Heart left ventricle (tissue), 16 donors: ENCODE data around the gene AOC1. TPM values are rescaled to one million over a fixed set of nuclear protein-coding genes. Genes with fewer than 3 reads are reported as not detected.
A peak's percentile ranks its signal among the peaks of the same experiment; 100 is the strongest.

ENCODE experiments used
- ATAC-seq, 4 donors: fragments of 200-7000 bp; cut with Tn5 transposase; one replicate each; pipeline ENCODE4 v1.9.1; 2020 to 2022; ENCODE audit warnings: moderate library complexity in 4 of 4, mild to moderate bottlenecking in 3 of 4, moderate number of reproducible peaks in 1 of 4
- DNase-seq, 5 donors: peaks; one replicate each; pipeline ENCODE4 v3.0.0-alpha.2; 2020
- H3K27ac ChIP-seq, 12 donors: fragments of 200-600 bp; sonication (generic) in 4 of 12; one replicate each; pipeline versions ENCODE4 v1.5.0 to v1.8.0; 2016 to 2022; ENCODE audit warnings: mild to moderate bottlenecking in 2 of 12
- H3K27me3 ChIP-seq, 9 donors: fragments of 200-600 bp; sonication (generic) in 2 of 9; one replicate each; pipeline versions ENCODE4 v1.5.1 to v1.8.0; 2016 to 2022; ENCODE audit warnings: mild to moderate bottlenecking in 3 of 9
- H3K36me3 ChIP-seq, 9 donors: fragments of 200-600 bp; sonication (generic) in 2 of 9; one replicate each; pipeline versions ENCODE4 v1.5.0 to v1.8.0; 2018 to 2022; ENCODE audit warnings: mild to moderate bottlenecking in 2 of 9
- H3K4me1 ChIP-seq, 12 donors: fragments of 200-600 bp; sonication (generic) in 4 of 12; one replicate each; pipeline versions ENCODE4 v1.5.0 to v1.8.0; 2016 to 2022; ENCODE audit warnings: mild to moderate bottlenecking in 3 of 12
- H3K4me3 ChIP-seq, 12 donors: fragments of 200-600 bp; sonication (generic) in 4 of 12; one replicate each; pipeline versions ENCODE4 v1.5.0 to v1.8.0; 2017 to 2022; ENCODE audit warnings: mild to moderate bottlenecking in 9 of 12, moderate library complexity in 4 of 12
- H3K9me3 ChIP-seq, 12 donors: fragments of 200-600 bp; sonication (generic) in 4 of 12; one replicate each; pipeline versions ENCODE4 v1.5.0 to v1.8.0; 2016 to 2022; ENCODE audit warnings: mild to moderate bottlenecking in 1 of 12
- POLR2A ChIP-seq, 2 donors: fragments of 450-650 bp; IDR thresholded peaks; one replicate each; pipeline ENCODE4 v1.6.1; 2017; ENCODE audit warnings: antibody characterized with exemption in 2 of 2, mild to moderate bottlenecking in 2 of 2, moderate library complexity in 2 of 2
- WGBS, 4 donors: extraction: QIAGEN DNeasy Blood & Tissue Kit in 2 of 4; methylation state at CpG; one replicate each; pipeline versions ENCODE4 v1.1.5 to v1.1.7; 2013 to 2018; 5-methylcytosine and 5-hydroxymethylcytosine counted together
- intact Hi-C, 10 donors: fragments of 100-400 bp; cut with DNase I; formaldehyde crosslinking; loops; one replicate each; pipeline versions ENCODE4 v1.11.1 to v1.14.2; 2022
- polyA plus RNA-seq, 2 donors: library from polyadenylated mRNA; stranded (reverse); fragments of 200-250 nt; gene quantifications; one replicate each; pipeline ENCODE4 v1.2.3, GENCODE V29; 2013
- total RNA-seq, 9 donors: library from RNA; depleted of rRNA in 2 of 9; stranded (reverse); fragments of >200 nt in 2 of 9; fragmentation: NEBNext Ultra II Directional in 3 of 9; extraction: Animal tissue kit (Norgen Biotek cat#: 25700) in 3 of 9; gene quantifications; one replicate each; pipeline versions ENCODE4 v1.1.0 to v1.2.4, GENCODE V29; 2016 to 2023
- TF ChIP-seq, protein P1 (sequence below), 12 donors: fragments of 200-600 bp; sonication (generic) in 4 of 12; IDR thresholded peaks; one replicate each; pipeline versions ENCODE4 v1.5.0 to v1.8.0; 2018 to 2022; ENCODE audit warnings: antibody characterized with exemption in 12 of 12, mild to moderate bottlenecking in 5 of 12
- donor health status: ischemic (EF 13 %, LVEDD 7.1; RV severe dilation, severe dysfunction).
- donor health status: healthy with polysubstance abuse.
- donor health status: DM: no; HTN: yes; CAD: no.
- donor health status: DM: no; HTN: no; CAD: no.
- donor health status: ischemic (EF 25% LVEDD 6.9; RV normal size, moderate dysfunction).
- donor health status: ischemic (EF 25% LVEDD 5.7; RV mildly dilated, moderate dysfunction).
- donor health status: healthy.
- donor health status: DM: yes; HTN: yes; CAD: no.
- donor health status: ischemic (EF 35%, LVEDD 5.7; RV mildly dilated, moderate dysfunction).
- donor health status: nonischemic (EF 11% LVEDD 7.7; RV severe dilation, severe dysfunction).
- donor health status: DM: yes; HTN: yes; CAD: no.
- donor health status: PGD.
- donor health status: ischemic (EF 29% LVEDD 5.4; RV normal size, mild dysfunction).
- donor health status: nonischemic (EF 23%, LVEDD 6.1; RV moderate dilation, normal function).

Gene AOC1
- total and polyA plus RNA-seq, 11 donors: 0.06 to 0.94 (median 0.68) TPM; not detected in 5

GRCh38 chr7:150823043-150823442 lies 29.3 kb upstream of the AOC1 start:
- intact Hi-C loops: no loop called here
- Histone ChIP-seq H3K4me3 (peak overlapping the region in 1 of 12 donors; percentile 22), H3K27ac (peak overlapping the region in 10 of 12 donors; percentile 4 to 82 (median 66)), H3K4me1 (peaks cover 0 to 39% (median 11%) of the 10 kb centered on the region in 12 donors), H3K27me3 (no peaks in the 10 kb centered on the region), H3K36me3 (no peaks in the 10 kb centered on the region), H3K9me3 (peaks cover 0 to 7% (median 0%) of the 10 kb centered on the region in 12 donors)
- WGBS, 4 donors: 47 to 75% (median 61%) methylated on average over 8 of the region's 8 CpGs
- TF ChIP-seq, protein P1, sequence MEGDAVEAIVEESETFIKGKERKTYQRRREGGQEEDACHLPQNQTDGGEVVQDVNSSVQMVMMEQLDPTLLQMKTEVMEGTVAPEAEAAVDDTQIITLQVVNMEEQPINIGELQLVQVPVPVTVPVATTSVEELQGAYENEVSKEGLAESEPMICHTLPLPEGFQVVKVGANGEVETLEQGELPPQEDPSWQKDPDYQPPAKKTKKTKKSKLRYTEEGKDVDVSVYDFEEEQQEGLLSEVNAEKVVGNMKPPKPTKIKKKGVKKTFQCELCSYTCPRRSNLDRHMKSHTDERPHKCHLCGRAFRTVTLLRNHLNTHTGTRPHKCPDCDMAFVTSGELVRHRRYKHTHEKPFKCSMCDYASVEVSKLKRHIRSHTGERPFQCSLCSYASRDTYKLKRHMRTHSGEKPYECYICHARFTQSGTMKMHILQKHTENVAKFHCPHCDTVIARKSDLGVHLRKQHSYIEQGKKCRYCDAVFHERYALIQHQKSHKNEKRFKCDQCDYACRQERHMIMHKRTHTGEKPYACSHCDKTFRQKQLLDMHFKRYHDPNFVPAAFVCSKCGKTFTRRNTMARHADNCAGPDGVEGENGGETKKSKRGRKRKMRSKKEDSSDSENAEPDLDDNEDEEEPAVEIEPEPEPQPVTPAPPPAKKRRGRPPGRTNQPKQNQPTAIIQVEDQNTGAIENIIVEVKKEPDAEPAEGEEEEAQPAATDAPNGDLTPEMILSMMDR (IDR thresholded peaks at IDR 0.05): no peak
- no peak for TF ChIP-seq POLR2A (IDR thresholded peaks at IDR 0.05)
- ATAC-seq (no peak), DNase-seq (no peak)

GRCh38 chr7:150823484-150824126 lies 28.7 kb upstream of the AOC1 start:
- 31 to 61% (median 43%) methylated on average over 10 of the region's 10 CpGs for WGBS, 4 donors
- Histone ChIP-seq H3K4me1 (peaks cover 0 to 39% (median 11%) of the 10 kb centered on the region in 12 donors), H3K27ac (peak overlapping the region in 10 of 12 donors; percentile 4 to 82 (median 66)), H3K4me3 (peak overlapping the region in 1 of 12 donors; percentile 22), H3K36me3 (no peaks in the 10 kb centered on the region), H3K27me3 (no peaks in the 10 kb centered on the region), H3K9me3 (peaks cover 0 to 7% (median 0%) of the 10 kb centered on the region in 12 donors)
- TF ChIP-seq, protein P1 (IDR thresholded peaks at IDR 0.05): no peak
- TF ChIP-seq POLR2A (IDR thresholded peaks at IDR 0.05): no peak
- intact Hi-C loops: no loop called here
- DNase-seq (no peak), ATAC-seq (peak; percentile 40 to 79 (median 77))

DNA sequence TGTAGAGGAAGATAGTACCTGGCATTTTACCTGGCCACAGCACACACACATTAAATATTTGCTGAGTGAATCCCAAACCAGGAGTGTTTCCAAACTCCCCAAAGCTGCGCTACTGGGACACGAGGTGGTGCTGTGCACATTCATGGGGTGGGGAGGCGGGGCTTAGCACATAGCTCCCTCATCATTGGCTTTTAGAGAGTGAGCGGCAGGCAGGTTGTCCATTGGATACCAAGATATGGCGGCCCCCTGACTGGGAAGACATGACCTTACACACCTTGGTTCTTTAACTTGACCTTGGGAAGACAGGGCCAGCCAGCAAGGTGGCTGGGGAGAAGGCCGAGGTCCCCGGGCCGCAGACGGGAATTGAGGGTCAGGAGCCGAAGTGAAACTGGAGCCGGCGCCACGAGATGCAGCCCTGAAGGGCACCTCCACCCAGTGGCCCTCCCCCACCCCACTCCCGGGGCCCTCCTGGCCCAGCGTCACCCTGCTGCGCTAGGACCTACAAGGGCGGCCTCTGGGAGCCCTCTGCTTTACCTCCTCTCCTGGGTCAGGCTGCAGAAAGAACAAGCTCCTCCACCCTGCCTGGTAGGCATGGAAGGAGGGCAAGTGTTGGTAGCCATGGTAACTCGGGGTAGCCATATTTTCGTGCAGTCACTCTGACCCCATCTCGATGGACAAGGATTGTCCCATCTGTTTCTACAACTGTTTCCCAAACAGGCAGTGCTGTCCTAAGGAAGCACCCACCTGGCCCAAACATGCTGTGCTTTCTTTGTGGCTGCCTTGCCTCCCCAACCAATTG lies 27.7 kb upstream of the AOC1 start:
- H3K36me3 ChIP-seq: no peaks in the 10 kb centered on the region
- peaks cover 0 to 39% (median 11%) of the 10 kb centered on the region in 12 donors for H3K4me1 ChIP-seq
- H3K27me3 ChIP-seq: no peaks in the 10 kb centered on the region
- no peak overlapping the region for H3K4me3 ChIP-seq
- H3K9me3 ChIP-seq: peaks cover 0 to 7% (median 0%) of the 10 kb centered on the region in 12 donors
- DNase-seq: peak in 1 of 5 donors; percentile 37
- TF ChIP-seq, protein P1 (IDR thresholded peaks at IDR 0.05): no peak
- no peak for TF ChIP-seq POLR2A (IDR thresholded peaks at IDR 0.05)
- intact Hi-C loops: loop anchor here in 1 of 10 donors (5.0 kb wide), 1 partner anchor 37 kb away; no protein-coding TSS in a partner anchor
- H3K27ac ChIP-seq: peak overlapping the region in 9 of 12 donors; percentile 4 to 82 (median 67)
- 92 to 95% (median 94%) methylated on average over 9 to 20 of the region's 20 CpGs for WGBS, 4 donors
- peak in 3 of 4 donors; percentile 37 to 44 (median 40) for ATAC-seq
